Body of pancreas (tissue), 4 donors: ENCODE data around the gene HNRNPA3.

Experiments used
- POLR2A ChIP-seq, 3 donors: fragments of 450-650 bp; IDR thresholded peaks; one replicate each; pipeline ENCODE4 v1.6.1; 2016; ENCODE audit warnings: antibody characterized with exemption in 3 of 3, mild to moderate bottlenecking in 2 of 3
- TF ChIP-seq, protein P1 (sequence below), 7 experiments: fragments of 450-650 bp in 4 of 7; fragments of 200-600 bp in 3 of 7; sonication (generic) in 3 of 7; IDR thresholded peaks; one replicate each; pipeline ENCODE4 v1.5.1; 2016 to 2019; ENCODE audit warnings: antibody characterized with exemption in 7 of 7

DNA sequence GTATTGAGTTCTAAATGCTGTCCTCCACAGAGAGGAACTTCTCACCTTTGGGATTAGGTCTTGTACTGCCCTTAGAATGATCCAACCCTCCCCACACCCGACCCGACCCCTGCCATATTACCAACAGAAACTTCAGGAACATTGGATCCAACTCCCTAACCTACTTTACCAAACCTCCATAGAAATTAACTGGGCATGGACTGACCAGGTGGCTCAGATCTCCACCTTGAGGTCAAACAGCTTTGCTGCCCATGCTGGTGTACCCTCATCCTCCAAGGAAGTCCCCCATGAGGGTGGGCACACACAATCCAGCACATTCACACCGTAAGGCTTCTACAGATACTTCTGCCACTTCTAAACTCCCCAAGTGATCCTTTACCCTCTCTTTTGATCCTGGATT, 30.5 kb downstream of the HNRNPA3 start:
- TF ChIP-seq, protein P1, sequence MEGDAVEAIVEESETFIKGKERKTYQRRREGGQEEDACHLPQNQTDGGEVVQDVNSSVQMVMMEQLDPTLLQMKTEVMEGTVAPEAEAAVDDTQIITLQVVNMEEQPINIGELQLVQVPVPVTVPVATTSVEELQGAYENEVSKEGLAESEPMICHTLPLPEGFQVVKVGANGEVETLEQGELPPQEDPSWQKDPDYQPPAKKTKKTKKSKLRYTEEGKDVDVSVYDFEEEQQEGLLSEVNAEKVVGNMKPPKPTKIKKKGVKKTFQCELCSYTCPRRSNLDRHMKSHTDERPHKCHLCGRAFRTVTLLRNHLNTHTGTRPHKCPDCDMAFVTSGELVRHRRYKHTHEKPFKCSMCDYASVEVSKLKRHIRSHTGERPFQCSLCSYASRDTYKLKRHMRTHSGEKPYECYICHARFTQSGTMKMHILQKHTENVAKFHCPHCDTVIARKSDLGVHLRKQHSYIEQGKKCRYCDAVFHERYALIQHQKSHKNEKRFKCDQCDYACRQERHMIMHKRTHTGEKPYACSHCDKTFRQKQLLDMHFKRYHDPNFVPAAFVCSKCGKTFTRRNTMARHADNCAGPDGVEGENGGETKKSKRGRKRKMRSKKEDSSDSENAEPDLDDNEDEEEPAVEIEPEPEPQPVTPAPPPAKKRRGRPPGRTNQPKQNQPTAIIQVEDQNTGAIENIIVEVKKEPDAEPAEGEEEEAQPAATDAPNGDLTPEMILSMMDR (IDR thresholded peaks at IDR 0.05) = no peak
- TF ChIP-seq POLR2A (IDR thresholded peaks at IDR 0.05) = no peak
